DOHH2 (cell line): ENCODE data around the gene ANAPC13.

Experiments used
- EZH2phosphoT487 ChIP-seq: fragments of 200-600 bp; sonication (generic); IDR thresholded peaks from 2 replicates; pipeline ENCODE4 v1.6.1; 2017; ENCODE audit warnings: borderline replicate concordance, mild to moderate bottlenecking, antibody characterized with exemption, low read length, moderate library complexity, mixed read lengths
- TF ChIP-seq, protein P1 (sequence below): fragments of 200-600 bp; sonication (generic); IDR thresholded peaks from one replicate; pipeline ENCODE4 v1.5.1; 2014; ENCODE audit warnings: antibody characterized with exemption, mild to moderate bottlenecking, low read depth, low read length; ENCODE audit not compliant: poor library complexity, severe bottlenecking

DNA sequence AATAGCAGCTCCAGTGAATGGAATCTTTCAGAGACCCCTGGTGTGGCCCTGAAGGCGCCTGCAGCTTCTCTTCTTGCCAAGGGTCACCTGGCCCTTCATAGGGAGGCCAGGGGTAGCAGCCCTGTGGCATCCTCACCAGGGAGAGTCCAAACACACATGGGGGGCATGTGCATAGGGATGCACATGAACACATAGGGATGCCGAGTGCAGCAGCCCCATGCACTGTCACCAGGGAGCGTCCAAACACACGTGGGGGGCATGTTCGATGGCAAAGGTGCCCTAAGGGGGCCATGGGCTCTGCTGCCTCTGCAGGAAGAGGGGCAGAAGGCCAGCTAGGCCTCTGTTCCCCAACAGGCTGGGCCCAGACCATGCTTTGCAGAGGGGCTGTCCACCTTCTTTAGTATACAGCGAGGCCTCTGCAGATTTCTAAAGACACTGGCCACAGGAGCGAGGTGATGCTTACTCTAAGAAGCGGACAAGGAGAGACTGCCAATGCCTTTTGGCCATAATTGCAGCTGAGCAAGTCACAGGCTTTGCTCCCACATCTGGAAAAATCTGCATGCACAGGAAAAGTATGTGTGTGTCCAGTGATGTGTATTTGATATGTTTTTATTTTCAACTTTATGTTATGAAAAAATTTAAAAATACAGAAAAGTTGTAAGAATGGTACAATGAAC lies 21.0 kb downstream of the ANAPC13 start:
- TF ChIP-seq, protein P1, sequence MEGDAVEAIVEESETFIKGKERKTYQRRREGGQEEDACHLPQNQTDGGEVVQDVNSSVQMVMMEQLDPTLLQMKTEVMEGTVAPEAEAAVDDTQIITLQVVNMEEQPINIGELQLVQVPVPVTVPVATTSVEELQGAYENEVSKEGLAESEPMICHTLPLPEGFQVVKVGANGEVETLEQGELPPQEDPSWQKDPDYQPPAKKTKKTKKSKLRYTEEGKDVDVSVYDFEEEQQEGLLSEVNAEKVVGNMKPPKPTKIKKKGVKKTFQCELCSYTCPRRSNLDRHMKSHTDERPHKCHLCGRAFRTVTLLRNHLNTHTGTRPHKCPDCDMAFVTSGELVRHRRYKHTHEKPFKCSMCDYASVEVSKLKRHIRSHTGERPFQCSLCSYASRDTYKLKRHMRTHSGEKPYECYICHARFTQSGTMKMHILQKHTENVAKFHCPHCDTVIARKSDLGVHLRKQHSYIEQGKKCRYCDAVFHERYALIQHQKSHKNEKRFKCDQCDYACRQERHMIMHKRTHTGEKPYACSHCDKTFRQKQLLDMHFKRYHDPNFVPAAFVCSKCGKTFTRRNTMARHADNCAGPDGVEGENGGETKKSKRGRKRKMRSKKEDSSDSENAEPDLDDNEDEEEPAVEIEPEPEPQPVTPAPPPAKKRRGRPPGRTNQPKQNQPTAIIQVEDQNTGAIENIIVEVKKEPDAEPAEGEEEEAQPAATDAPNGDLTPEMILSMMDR = no peak
- no peak for TF ChIP-seq EZH2phosphoT487
